HPDE6-E6E7 (cell line): Measurements from ENCODE around the gene NHLH2.

Source experiments
- DNase-seq: peaks from one replicate; pipeline ENCODE4 v3.0.0; 2011; ENCODE audit warnings: missing footprints; ENCODE audit errors: extremely low spot score

The NHLH2 gene

DNA sequence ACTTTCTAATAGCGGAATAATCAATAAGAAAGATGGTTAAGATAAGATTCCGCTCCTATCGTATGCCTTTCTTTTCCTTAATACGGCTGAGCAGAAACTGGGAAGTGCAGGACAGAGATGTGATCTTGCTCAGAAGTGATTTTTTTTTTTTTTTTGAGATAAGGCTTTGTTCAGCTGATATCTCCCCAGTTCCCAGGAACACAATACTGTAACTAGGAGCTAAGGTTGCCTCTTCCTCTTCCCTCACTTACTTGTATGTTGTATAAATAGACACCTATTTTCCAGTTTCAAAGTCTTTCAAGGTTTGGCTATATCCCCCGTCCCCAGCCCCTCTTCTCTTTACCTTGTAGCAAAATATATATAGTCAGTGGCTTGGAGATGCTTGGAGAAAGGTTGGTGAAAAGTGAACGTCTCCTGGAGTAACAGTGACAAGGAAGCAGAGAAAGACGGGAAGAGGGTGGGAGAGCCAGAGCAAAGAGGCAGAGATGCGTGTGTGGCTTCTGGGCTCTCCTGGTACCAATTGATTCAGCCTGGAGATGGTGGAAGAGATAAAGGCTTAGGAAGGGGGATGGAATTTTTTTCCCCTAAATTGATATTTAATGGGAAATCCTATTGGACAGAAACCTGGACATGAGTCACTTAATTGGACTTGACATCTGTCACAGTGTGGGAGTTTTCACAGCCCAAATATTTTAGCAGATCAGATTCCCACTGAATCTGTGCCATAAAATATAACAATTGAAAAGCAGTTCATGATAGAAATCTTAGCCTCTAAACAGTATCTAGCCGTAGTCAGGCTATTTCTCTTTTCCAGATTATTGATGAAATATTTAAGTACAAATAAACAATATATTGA is at the start of gene NHLH2:
NHLH2 (minus strand) TSS at position 522 of the 856 bp plus-strand sequence. CDS start 2,754 bp downstream, outside the sequence.
- no peak for DNase-seq

DNA sequence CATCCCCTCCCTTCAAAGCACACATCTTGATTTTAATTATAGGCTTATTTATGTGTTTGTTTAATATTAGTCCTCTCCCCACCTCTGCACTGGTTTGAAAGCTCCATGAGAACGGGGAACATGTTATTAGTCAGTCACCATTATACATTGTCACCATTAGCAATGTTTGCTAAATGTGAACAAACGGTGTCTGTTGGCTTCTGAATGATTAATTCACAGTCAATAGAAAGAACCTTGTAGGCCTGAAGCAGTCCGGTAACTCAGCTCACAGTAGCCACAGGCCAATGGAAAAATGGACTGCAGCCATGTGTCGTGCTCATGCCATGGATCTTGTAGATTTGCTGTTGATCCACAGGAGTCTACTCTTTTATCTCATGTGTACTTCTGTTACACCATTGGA is 49.7 kb upstream of the NHLH2 start:
- DNase-seq = no peak

DNA sequence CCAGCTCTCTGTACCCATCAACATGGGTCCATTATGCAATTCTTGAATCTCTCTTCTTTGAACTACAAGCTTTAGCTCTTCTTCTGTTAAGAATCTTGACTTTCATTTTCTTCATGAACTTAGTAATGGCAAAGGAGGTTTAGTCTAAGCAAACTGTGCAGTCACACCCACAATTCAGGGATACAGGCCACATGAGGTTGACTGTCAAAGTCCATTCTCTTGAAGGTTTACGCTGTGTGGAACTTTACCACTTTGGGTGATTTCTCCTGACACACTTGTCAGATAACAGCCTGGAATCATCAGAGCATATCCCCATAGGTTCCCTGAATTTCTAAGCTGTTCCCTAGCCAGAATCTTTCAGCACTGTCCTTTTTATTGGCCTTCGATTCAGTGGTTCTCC is 48.0 kb upstream of the NHLH2 start:
- no peak for DNase-seq

DNA sequence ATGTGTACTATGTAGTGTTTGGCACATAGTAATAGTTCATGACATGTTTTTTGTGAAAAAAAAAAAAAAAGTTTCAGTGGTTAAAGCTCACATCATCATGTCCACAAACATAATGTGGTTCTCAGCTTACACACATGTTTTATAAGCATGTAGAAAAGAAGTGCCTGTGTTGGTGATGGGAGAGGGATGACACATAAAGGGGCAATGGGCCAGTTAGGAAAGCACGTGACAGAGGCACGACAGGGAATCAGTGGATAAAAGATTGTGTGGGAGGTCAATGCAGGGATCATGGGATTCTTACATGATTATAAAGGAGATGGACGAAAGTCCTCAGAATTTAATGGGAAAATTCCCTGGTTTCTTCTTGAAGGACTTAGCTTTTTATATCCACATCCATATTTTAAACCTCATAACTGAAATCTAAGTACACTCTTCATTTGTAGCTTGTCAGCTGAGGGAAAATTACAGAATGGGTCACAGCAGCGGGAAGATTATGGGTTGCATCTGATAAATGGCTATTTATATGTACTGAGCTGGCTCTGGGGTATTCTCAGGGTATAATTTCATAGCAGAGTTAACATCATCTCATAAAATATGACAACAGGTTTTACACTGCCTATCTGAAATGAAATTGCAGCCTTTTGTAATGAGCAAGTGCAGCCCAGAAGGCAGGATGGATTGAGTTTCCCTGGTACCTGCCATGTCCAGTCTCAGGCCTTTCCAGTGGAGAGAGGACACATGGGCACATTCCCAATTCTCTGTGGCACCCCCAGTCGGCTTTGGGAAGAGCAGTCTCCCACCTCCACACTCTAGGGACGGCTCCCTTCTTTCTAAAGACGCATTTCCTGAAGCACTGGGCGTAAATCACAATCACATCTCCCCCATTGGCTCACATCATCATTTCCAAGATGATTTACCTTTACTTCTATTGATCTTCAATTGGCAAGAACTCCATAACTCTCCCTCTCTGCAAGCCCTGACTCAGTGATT is 42.3 kb upstream of the NHLH2 start:
- no peak for DNase-seq

DNA sequence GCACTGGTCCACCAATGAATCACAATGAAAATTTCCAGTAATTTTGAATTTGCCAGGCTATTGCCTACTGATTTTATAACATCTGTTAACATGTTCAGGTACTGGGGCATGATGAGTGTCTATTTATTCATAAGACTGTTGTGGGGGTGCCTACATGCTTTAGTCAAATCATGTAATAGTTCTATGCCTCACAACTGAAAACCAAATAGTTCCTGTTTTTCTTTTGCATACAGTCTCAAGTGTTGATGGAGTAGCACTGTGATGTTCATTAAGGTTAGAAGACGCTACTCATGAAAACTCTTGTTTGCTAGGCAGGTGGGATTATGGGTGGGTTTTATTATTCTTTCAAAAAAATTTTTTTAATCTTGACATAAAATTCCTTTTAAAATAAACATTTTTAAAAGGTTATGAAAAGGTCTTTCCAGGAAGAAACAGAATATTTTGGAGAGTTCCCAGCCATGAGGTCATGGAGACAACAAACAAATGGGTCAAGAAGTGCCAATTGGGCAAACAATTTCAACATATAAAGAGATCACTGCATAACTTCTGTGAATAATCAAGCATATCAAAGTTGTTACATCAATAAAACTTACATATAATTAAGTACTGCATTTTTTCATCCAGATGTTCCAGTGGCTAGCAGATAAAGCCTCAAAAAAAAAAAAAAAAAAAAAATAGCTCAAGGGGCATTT is 40.2 kb upstream of the NHLH2 start:
- DNase-seq = no peak

DNA sequence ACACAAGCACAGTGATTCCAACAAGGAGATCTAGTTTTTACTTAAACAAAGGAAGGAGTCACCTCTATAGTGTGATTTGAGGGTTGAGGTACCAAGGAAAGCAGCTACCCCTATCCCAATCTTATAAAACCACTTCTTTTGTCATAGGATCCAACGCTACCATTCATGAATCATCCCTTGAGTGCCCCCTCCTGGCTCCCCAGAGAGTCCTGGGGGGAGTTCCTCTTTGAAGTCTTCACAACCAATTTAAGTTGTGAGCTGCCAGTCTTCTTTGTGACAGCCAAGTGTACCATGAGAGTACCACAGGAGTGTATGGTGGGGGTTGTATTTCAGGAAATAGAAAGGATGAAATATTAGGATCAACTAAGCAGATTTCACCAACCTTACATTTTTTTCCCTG is 39.1 kb upstream of the NHLH2 start:
- DNase-seq = no peak

DNA sequence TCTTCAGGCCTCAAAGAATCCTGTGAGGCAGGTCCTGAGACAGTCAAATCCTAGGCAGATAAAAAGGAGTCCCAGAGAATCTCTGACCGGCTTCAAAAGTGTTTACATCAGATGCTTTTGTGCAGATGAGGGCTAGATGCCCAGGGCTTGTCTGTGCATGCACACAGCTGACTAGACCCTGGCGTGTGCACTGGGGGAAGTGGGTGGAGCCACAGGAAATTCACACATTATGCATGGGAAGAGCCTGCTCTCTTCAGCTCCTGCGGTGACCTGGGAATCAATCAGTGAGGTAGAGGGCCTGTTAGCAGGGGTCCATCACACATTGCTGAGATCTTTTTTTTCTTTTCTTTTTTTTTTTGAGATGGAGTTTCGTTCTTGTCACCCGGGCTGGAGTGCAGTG is 36.6 kb upstream of the NHLH2 start:
- peak; percentile 71 for DNase-seq

DNA sequence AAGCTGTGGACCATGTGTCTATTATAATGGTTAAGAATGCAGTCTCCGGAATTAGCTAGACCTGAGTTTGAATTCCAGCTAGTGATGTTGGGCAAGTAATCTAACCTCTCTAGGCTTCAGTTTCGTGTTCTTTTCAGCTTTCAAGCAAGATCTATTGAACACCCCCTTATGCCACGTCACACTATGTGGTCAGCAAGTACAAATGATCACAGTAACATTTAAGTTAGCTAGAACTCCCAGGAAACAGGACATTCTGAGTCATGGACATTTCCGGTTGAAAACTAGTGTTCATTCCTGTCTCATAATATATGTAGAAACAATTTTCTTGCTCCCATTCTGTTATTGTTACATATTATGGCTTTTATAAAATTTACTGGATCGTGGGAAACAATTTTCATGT is 34.0 kb upstream of the NHLH2 start:
- DNase-seq = peak; percentile 39

DNA sequence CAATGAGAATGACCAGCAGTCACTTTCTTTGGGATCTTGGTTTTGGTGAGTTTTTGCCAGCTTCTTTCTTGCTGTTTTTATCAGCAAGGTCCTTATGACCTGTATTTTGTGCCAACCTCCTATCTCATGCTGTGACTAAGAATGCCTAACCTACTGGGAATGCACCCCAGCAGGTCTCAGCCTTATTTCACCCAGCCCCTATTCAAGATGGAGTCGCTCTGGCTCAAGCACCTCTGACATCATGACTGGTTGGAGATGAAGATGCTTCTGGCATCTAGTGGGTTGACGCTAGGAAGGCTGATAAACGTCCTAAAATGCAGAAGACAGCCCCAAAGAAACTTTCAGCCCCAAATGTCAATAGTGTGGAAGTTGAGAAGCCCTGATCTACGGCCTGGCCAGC is 33.6 kb upstream of the NHLH2 start:
- DNase-seq = no peak

DNA sequence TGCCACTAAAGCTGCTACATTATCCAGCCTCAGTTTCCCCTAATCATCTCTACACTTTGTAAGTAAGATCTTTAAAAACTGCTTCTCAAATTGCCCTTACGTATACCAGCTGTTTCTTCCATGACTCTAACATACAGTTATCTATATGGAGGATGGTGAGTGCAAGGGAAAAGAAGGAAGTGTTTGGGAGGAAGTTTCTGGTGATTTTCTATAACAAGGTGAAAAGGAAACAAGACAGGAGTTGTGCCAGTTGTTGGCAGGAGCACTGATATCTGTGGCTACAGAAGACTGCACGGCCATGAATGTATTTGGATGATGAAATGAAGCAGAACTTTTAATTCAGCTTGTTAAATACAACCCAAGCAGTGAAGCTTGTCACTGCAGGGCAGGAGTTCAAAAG is 32.3 kb upstream of the NHLH2 start:
- no peak for DNase-seq

DNA sequence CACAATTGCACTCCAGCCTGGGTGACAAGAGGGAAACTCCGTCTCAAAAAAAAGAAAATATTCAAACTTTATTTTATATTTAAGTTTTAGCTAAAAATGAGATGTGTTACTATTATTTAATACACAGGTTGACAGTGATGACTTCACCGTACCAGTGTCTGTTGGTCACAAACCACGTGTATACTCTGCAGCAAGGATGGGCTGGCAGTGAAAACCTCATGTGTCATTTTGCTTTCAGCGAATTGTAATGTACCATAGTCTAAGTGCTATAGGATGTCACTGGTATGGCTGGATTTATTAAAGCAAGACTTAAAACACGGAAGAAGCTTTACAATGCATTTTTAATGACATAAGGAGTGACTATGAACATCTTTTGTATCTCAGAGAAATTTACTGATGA is 28.1 kb upstream of the NHLH2 start:
- no peak for DNase-seq

DNA sequence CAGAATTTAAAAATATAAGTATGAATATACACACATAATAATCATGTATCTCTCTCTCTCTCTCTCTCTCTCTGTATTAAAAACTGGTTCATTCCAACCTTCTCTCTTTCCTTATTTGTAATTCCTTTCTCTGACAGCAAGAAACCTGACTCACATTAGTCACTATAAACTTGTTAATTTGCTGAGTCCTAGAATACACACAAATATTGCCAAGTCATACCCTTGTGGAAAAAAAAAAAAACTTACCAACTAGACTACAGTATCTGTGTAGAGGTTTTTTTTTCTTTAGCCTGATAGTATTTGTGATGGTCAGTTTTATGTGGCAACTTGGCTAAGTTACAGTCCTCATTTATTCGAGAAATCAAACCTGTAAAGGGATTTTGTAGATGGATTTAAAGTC is 26.3 kb upstream of the NHLH2 start:
- no peak for DNase-seq

DNA sequence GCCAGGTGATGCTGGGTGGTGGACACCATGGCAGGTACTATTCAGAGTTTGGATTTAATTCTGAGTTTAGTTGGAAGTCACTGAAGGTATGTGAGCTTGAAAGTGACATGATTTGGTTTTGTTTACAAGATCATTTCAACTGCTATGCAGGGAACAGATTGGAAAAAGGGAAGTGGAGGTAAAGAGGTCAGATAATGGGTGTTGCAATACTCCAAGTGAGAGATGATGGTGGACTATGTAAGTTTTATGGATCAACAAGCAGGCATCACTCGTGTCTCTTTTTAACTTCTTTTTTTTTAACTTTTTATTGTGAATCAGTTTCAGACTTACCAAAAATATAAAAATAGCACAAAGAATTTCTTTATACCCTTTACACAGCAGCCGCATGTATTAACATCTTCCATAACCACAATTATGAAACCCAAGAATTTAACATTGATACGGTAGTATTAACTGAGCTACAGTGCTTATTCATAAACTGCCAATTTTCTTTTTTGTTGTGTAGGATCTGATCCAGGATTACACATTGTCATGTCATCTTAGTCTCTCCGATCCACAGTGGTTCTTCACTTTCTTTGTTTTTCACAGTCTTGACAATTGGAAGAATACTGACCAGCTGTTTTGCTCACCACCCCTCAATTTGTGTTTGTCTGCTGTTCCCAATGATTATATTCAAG is 24.9 kb upstream of the NHLH2 start:
- no peak for DNase-seq

DNA sequence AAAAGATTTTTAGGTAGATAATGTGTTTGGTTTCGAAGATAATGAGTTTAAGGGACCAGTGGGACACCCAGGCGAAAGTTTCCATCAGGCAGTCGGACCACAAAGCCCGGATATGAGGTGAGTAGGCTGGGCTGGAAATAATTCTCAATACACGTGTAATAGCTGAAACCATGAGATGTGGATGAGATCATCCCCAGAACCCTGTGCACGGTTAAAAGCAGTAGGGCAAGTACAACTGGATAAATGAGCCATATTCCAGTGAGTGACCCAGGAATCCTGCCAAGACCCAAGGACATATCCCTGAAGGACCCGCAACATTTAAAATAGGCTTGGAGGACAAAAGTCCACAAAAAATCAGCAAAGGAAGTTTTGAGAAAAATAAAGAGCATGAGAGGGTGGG is 21.5 kb upstream of the NHLH2 start:
- peak; percentile 32 for DNase-seq

DNA sequence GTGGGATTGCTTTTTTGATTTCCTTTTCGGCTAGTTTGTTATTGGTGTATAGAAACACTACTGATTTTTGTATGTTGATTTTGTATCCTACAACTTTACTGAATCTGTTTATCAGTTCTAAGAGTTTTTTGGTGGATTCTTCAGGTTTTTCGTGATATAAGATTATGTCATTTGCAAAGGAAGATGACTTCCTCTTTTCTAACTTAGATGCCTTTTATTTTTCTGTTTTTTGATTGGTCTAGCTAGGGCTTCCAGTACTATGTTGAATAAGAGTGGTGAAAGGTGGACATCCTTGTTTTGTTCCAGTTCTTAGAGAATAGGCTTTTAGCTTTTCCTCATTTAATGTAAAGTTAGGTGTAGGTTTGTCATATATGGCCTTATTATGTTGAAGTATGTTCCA is 13.1 kb upstream of the NHLH2 start:
- DNase-seq = no peak

DNA sequence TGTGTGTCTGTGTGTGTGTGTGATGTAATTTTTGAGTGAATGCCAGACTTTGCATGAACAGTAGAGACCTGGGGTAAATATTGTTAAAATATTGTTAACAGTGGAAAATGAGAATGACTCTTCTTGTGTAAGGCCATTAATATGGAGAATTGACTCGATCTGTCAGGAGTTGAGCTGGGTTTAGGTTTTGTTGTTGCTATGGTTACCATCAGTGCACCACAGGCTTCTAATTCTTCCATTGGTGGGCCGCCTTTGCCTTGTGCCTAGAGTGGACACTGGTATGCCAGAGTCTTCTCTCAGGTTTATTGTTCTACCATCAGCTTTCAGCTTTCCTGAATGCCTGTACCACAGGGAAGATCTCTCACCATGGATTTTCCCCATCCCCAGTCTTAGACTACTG is 10.0 kb upstream of the NHLH2 start:
- DNase-seq = no peak

DNA sequence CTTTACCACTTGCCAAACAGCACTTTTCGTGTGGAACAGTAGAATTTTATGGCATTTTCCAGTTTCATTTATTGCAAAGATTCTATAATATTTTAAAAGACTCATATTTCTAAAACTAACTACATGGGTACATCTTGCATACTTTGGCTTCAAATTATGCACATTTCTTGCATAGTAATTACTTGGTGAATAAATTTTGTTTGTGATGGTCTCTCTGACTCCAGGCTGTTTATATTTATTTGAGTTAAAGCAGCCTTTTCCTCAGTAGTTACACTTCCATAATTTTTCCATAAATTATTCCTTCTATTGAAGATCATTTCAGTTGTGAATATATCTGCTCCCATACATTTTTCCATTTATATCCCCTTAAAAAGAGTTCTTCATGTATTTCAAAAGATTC is 6.9 kb upstream of the NHLH2 start:
- no peak for DNase-seq

DNA sequence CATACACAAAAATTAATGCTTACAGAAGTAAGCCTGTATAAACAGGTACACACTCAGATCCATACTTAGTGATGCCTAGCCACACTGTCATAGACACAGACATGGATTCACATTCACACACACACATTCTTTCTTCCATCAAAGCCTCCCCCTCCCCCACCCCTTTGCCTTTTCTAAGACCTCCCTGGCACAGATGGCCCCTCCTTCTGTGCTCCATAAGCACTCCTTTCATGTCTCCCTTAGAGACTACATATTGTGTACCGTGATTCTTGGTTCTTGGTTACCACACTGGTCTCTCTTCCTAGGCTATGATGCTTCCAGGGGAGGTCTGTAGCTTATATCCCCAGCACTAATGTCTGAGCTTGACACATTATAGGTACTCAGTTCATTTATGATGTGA is 2.0 kb upstream of the NHLH2 start:
- no peak for DNase-seq

DNA sequence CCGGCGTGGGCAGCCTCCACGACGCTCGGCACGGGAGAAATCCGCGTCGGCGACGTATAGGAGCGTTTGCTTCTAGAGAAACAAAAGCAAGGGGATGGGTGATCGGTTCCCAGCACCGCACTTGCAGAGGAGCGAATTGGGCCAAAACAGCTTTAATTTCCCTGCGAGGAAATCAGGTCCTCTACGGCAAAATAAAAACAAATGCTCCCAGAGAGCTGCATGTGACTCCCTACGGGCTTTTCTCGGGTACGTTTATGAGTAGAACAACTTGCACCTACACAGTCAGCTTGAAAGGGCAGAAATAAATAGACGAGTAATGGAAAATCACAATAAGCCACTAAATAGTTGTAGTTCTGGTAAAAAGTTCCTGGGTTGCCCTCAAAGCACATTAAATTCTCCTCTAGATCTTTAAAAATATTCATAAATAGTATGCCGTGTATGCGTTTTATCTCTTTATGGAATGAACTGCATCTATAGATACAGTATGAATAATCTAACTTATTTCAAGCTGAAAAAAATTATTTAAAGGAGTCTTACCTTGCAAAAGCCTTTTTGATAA is 1.2 kb downstream of the NHLH2 start:
- no peak for DNase-seq

DNA sequence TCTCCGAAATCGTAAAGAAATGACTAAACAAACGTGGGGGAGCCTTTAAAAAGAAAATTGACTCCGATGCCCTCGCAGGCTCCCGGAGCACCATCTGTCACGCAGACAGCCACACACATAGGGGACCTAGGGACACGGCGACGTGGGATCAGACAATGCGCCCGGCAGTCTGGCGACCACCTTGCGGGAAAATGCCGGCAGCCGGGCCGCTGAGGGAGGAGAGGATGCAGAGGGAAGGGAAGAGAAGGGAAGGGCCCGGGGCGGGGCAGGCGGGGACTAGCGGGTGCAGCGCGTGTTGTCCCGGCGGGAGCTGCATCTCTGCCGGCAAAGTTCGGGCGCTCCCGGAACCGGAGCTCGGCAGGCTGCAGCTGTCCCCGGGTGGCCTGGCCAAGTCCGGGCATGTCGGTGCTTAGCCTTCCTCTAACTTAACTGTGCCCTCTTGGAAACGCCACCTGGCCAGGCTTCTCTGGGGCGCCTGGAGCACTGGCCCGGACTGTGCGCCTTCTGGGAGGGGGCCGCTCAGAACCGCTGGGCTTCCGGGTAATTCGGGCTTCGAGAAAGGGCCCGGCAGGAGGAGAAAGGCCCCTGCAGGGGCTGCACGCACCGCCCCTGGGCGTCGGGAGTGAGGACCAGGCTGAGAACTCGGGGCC is 1.8 kb downstream of the NHLH2 start:
- DNase-seq = peak; percentile 79
